Activated CD4-positive, alpha-beta T cell treated with anti-CD3 and anti-CD28 coated beads, Interleukin-2, amount 50 U/mL, for 4 hours (primary cell): ENCODE measurements around the gene CHAF1B.

Experiments
- DNase-seq, 2 experiments: peaks; one replicate each; pipeline ENCODE4 v3.0.0-alpha.2; 2020

CHAF1B gene

GRCh38 chr21:36429947-36430546 lies 44.9 kb downstream of the CHAF1B start:
- peak; percentile 54 to 63 for DNase-seq

DNA sequence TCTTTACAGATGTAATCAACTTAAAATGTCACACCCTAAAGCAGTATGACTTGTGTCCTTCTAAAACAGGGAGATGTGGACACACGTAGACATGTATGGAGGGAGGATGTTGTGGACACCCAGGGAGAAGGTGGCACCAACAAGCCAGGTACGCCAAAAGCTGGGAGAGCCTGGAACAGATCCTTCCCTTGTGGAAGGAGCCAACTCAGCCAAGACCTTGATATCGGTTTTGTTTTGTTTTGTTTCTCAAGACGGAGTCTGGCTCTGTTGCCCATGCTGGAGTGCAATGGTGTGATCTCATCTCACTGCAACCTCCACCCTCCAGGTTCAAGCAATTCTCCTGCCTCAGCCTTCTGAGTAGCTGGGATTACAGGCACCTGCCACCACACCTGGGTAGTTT lies 45.6 kb downstream of the CHAF1B start:
- DNase-seq: no peak

GRCh38 chr21:36431252-36431651 lies 46.1 kb downstream of the CHAF1B start:
- DNase-seq: no peak

- DNase-seq: no peak
Observed at GRCh38 chr21:36433059-36433709, 48.0 kb downstream of the CHAF1B start.

GRCh38 chr21:36434144-36434543 lies 49.0 kb downstream of the CHAF1B start:
- no peak for DNase-seq

- DNase-seq: no peak
Observed at GRCh38 chr21:36436829-36437744, 51.9 kb downstream of the CHAF1B start.

GRCh38 chr21:36437745-36438128 lies 52.5 kb downstream of the CHAF1B start:
- DNase-seq: no peak

DNA sequence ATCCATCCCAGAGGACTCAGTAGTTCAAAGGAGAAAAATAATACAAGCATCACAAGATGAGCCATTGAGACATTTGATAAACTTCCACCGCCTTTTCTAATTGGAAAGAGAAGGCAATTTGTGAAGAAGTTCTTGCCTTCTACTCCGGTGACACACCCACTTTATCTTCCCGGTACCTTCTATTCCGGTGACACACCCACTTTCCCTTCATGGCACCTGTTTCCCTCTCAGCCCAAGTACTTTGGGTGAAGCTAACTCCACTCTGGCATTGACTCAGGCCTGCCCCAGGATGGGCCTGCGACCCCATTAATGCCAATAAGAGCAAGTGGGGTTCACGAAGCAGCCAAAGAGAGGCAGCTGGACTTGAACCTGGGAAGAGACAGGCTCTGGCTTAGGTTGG lies 56.5 kb downstream of the CHAF1B start:
- no peak for DNase-seq

GRCh38 chr21:36446301-36446700 lies 61.1 kb downstream of the CHAF1B start:
- DNase-seq: no peak

DNA sequence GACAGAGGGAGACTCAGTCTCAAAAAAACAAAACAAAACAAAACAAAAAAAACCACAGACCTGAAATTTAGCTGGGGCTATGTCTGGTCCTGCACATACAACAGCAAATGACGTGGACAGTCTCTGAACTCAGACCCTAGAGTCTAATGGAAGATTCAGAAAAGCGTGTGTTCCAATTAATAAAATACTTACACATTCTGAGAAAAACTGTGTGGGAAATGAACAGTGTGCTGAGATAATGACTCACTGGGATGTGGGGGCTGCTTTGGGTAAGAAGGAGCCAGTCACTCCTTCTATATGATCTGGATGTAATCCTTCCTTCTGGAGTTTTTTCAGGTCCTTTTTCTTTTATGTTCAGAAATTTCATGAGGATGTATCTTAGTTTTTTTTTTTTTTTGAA lies 65.3 kb downstream of the CHAF1B start:
- DNase-seq: no peak

DNA sequence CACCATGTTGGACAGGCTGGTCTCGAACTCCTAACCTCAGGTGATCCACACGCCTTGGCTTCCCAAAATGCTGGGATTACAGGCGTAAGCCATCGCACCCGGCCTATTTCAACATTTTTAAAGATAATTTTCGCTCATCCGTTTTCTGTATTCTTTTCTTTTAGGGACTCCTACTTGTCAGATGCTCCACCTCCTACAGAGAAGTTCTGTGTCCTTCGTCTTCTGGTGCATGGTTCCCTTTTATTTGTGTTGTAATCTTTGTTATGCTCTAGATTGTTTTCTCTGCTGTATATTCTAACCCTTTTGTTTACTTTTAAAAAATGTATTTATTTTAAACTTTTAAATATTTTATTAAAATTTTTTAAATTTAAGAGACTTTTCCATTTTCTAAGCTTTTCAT lies 66.3 kb downstream of the CHAF1B start:
- DNase-seq: no peak

- DNase-seq: no peak
Observed at GRCh38 chr21:36452281-36452825, 67.2 kb downstream of the CHAF1B start.

DNA sequence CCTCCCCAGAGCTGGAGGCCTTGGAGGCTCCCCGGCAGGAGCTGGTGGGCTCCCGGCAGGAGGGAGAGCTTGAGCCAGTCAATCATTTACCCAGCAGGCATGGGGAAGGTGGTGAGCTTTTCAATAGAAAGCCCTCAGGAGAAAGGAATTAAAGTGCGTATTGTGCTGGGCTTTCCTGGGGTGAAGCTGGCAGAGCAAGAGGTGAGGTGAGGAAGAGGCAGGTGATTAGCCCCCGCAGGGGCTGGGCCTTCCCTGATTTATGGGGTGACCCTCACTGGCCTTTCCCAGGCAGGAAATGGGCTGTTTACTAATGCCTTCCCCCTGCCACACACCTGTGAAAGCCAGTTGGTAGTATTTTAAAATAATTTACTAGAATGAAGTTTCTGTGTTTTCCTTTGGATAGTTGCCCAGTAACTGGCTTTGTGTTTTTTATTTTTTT lies 68.9 kb downstream of the CHAF1B start:
- DNase-seq: no peak

- DNase-seq: no peak
Observed at GRCh38 chr21:36454706-36455105, 69.5 kb downstream of the CHAF1B start.

- DNase-seq: no peak
Observed at GRCh38 chr21:36456729-36457414, 71.7 kb downstream of the CHAF1B start.

GRCh38 chr21:36459098-36459497 lies 73.9 kb downstream of the CHAF1B start:
- no peak for DNase-seq

- no peak for DNase-seq
Observed at GRCh38 chr21:36460866-36461265, 75.7 kb downstream of the CHAF1B start.

- DNase-seq: no peak
Observed at GRCh38 chr21:36461277-36461917, 76.2 kb downstream of the CHAF1B start.

GRCh38 chr21:36461918-36462486 lies 76.8 kb downstream of the CHAF1B start:
- no peak for DNase-seq

DNA sequence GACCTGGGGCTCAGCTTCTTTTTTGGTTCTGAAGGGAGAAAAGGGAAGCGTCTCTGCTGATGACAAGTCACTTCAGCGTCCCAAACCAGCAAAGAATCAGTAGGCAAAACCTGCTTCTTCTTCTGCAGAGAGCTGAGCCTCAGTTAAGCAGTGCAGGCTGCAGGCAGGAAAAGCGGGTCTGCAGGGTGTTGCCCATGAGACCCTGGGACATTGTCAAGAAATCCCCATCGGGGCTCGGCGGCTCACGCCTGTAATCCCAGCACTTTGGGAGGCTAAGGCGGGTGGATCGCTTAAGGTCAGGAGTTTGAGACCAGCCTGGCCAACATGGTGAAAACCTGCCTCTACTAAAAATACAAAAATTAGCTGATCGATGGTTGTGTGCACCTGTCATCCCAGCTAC lies 78.0 kb downstream of the CHAF1B start:
- DNase-seq: no peak

DNA sequence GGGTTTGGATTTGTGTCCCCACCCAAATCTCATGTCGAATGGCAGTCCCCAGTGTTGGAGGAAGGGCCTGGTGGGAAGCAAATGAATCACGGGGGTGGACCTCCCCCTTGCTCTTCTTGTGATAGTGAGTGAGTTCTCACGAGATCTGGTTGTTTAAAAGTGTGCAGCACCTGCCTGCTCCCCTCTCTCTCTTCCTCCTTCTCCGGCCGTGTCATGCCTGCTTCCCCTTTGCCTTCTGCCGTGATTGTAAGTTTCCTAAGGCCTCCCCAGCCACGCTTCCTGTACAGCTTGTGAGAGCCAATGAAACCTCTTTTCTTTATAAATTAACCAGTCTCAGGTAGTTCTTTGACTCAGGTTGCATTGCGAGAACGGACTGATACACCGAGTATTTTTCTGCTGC lies 78.8 kb downstream of the CHAF1B start:
- DNase-seq: no peak

DNA sequence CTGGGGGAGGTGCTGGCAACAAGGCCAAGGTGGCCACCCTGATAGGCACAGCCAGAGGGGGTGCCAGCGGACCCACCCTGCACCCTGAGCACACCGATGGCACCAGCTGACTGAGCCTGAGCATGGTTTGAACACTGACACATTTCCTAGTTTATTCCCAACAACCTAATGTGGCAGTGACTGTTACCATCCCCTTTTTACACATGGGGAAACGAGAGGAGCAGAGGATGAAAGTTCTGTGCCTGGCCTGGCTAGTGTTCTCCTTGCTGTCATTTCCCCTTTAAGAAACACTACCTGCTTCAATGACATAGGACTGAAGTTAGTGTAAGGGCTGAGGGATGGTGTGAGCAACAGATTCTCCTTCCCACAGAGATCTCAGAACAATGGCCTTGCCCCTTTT lies 79.4 kb downstream of the CHAF1B start:
- DNase-seq: no peak
